ENCODE measurements around the gene RAB30. TPM values are rescaled to one million over a fixed set of nuclear protein-coding genes. Genes with fewer than 3 reads are reported as not detected.

Gene RAB30
- total RNA-seq, 1 donor from 2014 or later: 13.5 TPM

DNA sequence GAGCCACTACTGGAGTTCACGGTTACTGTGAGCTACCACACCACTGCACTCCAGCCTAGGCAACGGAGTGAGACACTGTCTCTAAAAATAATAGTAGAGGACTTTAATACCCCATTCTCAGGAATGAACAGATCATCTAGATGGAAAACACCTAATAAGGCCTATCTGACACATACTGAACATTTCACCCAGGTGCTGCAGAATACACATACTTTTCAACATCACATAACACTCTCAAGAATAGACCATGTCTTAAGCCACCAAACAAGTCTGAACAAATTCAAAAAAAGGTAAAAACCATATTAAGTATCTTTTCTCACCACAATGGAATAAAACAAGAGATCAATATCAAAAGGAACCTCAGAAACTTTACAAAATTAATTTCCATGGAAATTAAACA is 132.2 kb downstream of the RAB30 start:
- no peaks in the 10 kb centered on the region for H3K4me1 Mint-ChIP-seq (ENCODE audit: low read depth)
- no peak overlapping the region for H3K4me3 Mint-ChIP-seq (ENCODE audit: low read depth)
- H3K36me3 Mint-ChIP-seq (ENCODE audit: insufficient read depth): no peaks in the 10 kb centered on the region
- no peaks in the 10 kb centered on the region for H3K27me3 Mint-ChIP-seq
- H3K27ac Mint-ChIP-seq: no peak overlapping the region
- TF ChIP-seq, protein P1, sequence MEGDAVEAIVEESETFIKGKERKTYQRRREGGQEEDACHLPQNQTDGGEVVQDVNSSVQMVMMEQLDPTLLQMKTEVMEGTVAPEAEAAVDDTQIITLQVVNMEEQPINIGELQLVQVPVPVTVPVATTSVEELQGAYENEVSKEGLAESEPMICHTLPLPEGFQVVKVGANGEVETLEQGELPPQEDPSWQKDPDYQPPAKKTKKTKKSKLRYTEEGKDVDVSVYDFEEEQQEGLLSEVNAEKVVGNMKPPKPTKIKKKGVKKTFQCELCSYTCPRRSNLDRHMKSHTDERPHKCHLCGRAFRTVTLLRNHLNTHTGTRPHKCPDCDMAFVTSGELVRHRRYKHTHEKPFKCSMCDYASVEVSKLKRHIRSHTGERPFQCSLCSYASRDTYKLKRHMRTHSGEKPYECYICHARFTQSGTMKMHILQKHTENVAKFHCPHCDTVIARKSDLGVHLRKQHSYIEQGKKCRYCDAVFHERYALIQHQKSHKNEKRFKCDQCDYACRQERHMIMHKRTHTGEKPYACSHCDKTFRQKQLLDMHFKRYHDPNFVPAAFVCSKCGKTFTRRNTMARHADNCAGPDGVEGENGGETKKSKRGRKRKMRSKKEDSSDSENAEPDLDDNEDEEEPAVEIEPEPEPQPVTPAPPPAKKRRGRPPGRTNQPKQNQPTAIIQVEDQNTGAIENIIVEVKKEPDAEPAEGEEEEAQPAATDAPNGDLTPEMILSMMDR (IDR thresholded peaks at IDR 0.05; ENCODE audit: unreplicated experiment): no peak
- H3K9me3 Mint-ChIP-seq (ENCODE audit: low read depth): peaks cover 9% of the 10 kb centered on the region
- no peak for DNase-seq (ENCODE audit: low spot score, unreplicated experiment)

- H3K36me3 Mint-ChIP-seq (ENCODE audit: insufficient read depth): no peaks in the 10 kb centered on the region
- no peak for DNase-seq (ENCODE audit: low spot score, unreplicated experiment)
- H3K9me3 Mint-ChIP-seq (ENCODE audit: low read depth): peaks cover 9% of the 10 kb centered on the region
- TF ChIP-seq, protein P1 (IDR thresholded peaks at IDR 0.05; ENCODE audit: unreplicated experiment): no peak
- H3K27me3 Mint-ChIP-seq: no peaks in the 10 kb centered on the region
- H3K27ac Mint-ChIP-seq: no peak overlapping the region
- H3K4me3 Mint-ChIP-seq (ENCODE audit: low read depth): no peak overlapping the region
- H3K4me1 Mint-ChIP-seq (ENCODE audit: low read depth): no peaks in the 10 kb centered on the region
Observed at GRCh38 chr11:82937554-82937953, 134.1 kb downstream of the RAB30 start.

GRCh38 chr11:82936261-82936660 is 135.4 kb downstream of the RAB30 start:
- no peak for DNase-seq (ENCODE audit: low spot score, unreplicated experiment)
- Mint-ChIP-seq H3K27ac (no peak overlapping the region), H3K4me1 (ENCODE audit: low read depth) (no peaks in the 10 kb centered on the region), H3K36me3 (ENCODE audit: insufficient read depth) (no peaks in the 10 kb centered on the region), H3K9me3 (ENCODE audit: low read depth) (peaks cover 9% of the 10 kb centered on the region), H3K27me3 (no peaks in the 10 kb centered on the region), H3K4me3 (ENCODE audit: low read depth) (no peak overlapping the region)
- TF ChIP-seq, protein P1 (IDR thresholded peaks at IDR 0.05; ENCODE audit: unreplicated experiment): no peak

DNA sequence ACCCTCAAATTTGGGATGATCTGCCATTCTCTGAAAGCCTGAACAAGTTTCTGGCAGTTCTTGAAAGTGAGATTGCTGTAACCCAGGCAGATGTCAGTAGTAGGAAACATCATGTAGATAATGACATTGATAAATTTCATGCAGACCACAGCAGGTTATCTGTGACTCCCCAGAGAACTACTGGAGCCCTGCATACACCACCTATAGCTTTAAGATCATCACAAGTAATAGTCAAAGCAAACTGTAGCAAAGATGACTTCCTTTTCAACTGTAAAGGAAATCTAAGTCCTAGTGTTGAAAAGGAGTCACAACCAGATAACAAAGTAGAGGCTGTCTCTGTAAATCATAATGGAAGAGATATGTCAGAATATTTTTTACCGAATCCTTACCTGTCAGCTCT is 139.1 kb downstream of the RAB30 start:
- H3K9me3 Mint-ChIP-seq (ENCODE audit: low read depth): no peaks in the 10 kb centered on the region
- H3K27ac Mint-ChIP-seq: no peak overlapping the region
- no peak overlapping the region for H3K4me3 Mint-ChIP-seq (ENCODE audit: low read depth)
- H3K27me3 Mint-ChIP-seq: no peaks in the 10 kb centered on the region
- TF ChIP-seq, protein P1 (IDR thresholded peaks at IDR 0.05; ENCODE audit: unreplicated experiment): no peak
- no peaks in the 10 kb centered on the region for H3K4me1 Mint-ChIP-seq (ENCODE audit: low read depth)
- H3K36me3 Mint-ChIP-seq (ENCODE audit: insufficient read depth): no peaks in the 10 kb centered on the region
- DNase-seq (ENCODE audit: low spot score, unreplicated experiment): no peak

GRCh38 chr11:82930734-82931133 is 141.0 kb downstream of the RAB30 start:
- no peak for DNase-seq (ENCODE audit: low spot score, unreplicated experiment)
- Mint-ChIP-seq H3K4me1 (ENCODE audit: low read depth) (no peaks in the 10 kb centered on the region), H3K4me3 (ENCODE audit: low read depth) (no peak overlapping the region), H3K27ac (no peak overlapping the region), H3K27me3 (no peaks in the 10 kb centered on the region), H3K36me3 (ENCODE audit: insufficient read depth) (no peaks in the 10 kb centered on the region), H3K9me3 (ENCODE audit: low read depth) (no peaks in the 10 kb centered on the region)
- TF ChIP-seq, protein P1 (IDR thresholded peaks at IDR 0.05; ENCODE audit: unreplicated experiment): no peak

All from progenitor cell of endocrine pancreas (in vitro differentiated cells).